ENCODE measurements around the gene APBA2.

The APBA2 gene

DNA sequence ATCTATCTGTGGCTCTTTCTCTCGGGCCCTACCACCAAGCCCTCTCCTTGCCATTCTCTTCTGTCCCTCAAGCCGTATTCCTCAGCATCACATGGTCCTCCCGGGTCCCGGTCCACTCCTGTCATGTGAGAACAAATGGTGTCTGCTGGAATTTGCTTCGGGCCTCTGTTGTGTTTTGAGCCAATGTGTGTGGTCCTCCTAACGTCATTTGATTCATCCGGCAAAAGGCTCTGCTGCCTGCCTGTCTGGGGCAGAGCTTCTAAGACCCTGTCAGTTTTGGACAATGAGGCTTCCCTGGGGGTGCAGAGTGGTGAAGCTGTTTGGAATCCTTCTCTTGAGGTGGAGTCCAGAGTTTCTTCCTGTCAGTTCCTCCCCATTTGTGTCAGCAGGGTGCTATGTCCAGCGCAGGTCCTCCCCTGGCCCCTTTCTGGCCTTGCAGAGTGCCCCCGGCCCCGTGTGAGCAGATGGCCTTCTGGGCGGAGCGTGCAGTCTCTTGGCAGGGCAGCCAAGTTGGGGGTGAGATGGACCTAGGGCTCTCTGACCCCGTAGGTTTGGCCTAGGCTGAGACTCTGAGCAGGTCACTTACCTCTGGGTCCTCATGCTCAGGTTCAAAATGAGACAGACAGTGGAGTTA, 93.6 kb downstream of the APBA2 start:
- DNase-seq (ENCODE audit: low read depth), result no peak
- TF ChIP-seq, protein P1, sequence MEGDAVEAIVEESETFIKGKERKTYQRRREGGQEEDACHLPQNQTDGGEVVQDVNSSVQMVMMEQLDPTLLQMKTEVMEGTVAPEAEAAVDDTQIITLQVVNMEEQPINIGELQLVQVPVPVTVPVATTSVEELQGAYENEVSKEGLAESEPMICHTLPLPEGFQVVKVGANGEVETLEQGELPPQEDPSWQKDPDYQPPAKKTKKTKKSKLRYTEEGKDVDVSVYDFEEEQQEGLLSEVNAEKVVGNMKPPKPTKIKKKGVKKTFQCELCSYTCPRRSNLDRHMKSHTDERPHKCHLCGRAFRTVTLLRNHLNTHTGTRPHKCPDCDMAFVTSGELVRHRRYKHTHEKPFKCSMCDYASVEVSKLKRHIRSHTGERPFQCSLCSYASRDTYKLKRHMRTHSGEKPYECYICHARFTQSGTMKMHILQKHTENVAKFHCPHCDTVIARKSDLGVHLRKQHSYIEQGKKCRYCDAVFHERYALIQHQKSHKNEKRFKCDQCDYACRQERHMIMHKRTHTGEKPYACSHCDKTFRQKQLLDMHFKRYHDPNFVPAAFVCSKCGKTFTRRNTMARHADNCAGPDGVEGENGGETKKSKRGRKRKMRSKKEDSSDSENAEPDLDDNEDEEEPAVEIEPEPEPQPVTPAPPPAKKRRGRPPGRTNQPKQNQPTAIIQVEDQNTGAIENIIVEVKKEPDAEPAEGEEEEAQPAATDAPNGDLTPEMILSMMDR (IDR thresholded peaks at IDR 0.05; ENCODE audit: low read depth, low read length, missing control alignments), result no peak
- H3K4me3 ChIP-seq (ENCODE audit: low read depth, low read length), result no peak overlapping the region

DNA sequence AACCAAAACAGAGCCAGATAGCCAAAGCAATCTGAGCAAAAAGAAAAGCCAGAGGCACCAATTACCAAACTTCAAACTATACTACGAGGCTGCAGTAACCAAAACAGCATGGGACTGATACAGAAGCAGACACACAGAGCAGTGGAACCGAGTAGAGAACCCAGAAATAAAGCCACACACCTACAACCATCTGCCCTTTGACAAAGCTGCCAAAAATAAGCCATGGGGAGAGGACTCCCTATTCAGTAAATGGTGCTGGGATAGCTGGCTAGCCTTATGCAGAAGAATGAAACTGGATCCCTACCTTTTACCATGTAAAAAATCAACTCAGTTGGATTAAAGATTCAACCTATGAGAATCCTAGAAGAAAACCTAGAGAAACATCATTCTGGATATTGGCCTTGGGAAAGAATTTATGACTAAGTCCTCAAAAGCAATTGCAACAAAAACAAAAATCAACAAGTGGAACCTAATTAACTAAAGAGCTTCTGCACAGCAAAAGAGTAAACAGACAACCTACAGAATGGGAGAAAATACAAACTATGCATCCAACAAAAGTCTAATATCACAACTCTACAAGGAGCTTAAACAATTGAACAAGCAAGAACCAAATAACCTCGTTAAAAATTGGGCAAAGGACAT, 95.1 kb downstream of the APBA2 start:
- no peak overlapping the region for H3K4me3 ChIP-seq (ENCODE audit: low read depth, low read length)
- no peak for DNase-seq (ENCODE audit: low read depth)
- TF ChIP-seq, protein P1 (IDR thresholded peaks at IDR 0.05; ENCODE audit: low read depth, low read length, missing control alignments), result no peak

DNA sequence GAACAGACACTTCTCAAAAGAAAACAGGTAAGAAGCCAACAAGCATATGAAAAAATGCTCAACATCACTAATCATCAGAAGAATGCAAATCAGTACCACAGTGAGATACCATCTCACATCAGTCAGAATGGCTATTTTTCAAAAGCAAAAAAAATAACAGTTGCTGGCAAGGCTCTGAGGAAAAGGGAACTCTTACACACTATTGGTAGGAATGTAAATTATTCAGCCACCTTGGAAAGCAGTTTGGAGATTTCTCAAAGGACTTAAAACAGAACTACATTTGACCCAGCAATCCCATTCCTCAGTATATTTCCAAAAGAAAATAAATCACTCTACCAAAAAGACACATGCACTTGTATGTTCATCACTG, 95.6 kb downstream of the APBA2 start:
- TF ChIP-seq, protein P1 (IDR thresholded peaks at IDR 0.05; ENCODE audit: low read depth, low read length, missing control alignments), result no peak
- DNase-seq (ENCODE audit: low read depth), result no peak
- no peak overlapping the region for H3K4me3 ChIP-seq (ENCODE audit: low read depth, low read length)

DNA sequence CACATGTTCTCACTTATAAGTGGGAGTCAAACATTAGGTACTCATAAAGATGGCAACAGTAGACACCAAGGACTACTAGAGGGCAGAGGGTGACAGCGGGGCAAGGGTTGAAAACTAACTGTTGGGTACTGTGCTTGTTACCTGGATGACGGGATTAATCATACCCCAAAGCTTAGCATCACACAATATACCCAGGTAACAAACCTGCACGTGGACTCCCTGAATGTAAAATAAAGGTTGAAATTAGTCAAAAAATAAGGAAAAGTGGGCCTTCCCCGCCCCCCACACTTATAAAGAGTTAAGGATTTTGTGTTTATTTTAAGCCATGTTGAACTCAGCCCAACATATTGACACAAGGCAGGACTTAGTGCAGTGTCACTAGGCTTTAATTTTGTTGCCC, 96.1 kb downstream of the APBA2 start:
- no peak for DNase-seq (ENCODE audit: low read depth)
- TF ChIP-seq, protein P1 (IDR thresholded peaks at IDR 0.05; ENCODE audit: low read depth, low read length, missing control alignments), result no peak
- H3K4me3 ChIP-seq (ENCODE audit: low read depth, low read length), result no peak overlapping the region

DNA sequence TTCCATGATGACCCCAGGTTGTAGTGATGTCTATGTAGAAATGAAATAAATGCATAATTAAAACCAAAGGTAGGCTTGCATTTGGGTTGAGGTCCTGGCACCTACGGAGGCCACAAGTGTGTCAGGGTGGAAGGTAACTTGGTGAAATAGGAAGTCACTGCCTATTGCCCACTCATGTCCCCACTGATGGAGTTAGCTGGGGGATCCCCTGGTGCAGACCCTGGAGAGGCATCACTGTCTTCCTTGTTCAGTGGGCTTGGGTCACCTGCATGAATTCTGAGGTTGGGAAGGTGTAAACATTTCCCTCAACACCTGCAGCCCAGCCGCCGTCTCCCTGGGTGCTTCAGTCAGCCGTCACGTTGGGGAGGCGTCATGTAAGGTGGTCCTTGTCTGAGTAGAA, 97.1 kb downstream of the APBA2 start:
- H3K4me3 ChIP-seq (ENCODE audit: low read depth, low read length), result no peak overlapping the region
- TF ChIP-seq, protein P1 (IDR thresholded peaks at IDR 0.05; ENCODE audit: low read depth, low read length, missing control alignments), result no peak

DNA sequence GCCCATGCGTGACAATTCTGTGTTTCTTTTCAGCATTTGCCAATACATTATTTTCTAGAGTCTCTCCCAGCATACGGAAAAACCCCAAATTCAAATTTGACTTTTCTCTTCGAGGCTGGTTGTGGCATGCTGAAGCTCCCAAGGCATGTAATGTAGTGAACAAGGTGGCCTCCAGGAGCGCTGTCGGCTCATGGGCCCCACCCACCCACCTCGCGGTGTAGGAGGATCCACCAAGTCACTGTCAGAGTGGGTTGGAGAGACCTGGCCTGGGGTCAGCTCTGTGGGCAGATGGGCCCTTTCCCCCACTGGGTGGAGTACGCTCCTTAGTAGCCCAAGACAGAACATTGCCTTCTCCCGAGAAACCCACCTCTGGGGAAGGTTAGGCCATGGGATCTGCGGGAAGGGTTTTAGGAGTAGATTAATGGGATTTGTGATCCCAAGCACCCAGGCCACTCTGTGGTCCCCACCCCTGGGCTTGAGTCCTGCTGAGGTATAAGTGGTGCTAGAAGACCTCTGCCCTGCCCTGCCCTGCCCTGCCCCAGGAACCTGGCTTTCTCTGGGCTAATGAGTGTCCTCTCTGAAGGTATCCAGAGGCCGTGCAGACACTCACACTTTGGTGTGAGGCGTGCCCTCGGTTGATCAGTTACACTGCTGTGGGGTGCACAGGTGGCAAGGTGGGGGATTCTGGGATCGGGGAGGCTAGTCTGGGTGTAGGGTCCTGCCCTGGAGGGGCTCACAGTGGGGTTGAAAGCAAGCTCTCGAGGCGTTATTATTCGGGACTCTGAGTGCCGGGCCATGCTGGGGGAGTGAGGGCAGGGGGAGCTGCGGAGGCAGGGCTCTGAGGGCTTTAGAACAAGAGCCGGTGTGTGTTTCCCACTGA, 97.9 kb downstream of the APBA2 start:
- DNase-seq (ENCODE audit: low read depth), result no peak
- TF ChIP-seq, protein P1 (IDR thresholded peaks at IDR 0.05; ENCODE audit: low read depth, low read length, missing control alignments), result no peak
- no peak overlapping the region for H3K4me3 ChIP-seq (ENCODE audit: low read depth, low read length)

More for the DNA sequence above, 97.1 kb downstream of the APBA2 start:
- DNase-seq (ENCODE audit: low read depth), result no peak
